HepG2 (cell line): Measurements from ENCODE around the gene ITSN2. TPM values are rescaled to one million over a fixed set of nuclear protein-coding genes. Genes with fewer than 3 reads are reported as not detected.

Source experiments
- BCL6 ChIP-seq: IDR thresholded peaks from 2 replicates; pipeline ENCODE4 v1.6.1; 2016; ENCODE audit warnings: missing genetic modification reagents, missing compliant biosample characterization
- RFX3 ChIP-seq: IDR thresholded peaks from 2 replicates; pipeline ENCODE4 v1.6.1; 2016; ENCODE audit warnings: missing biosample characterization, missing genetic modification reagents
- SOX5 ChIP-seq: IDR thresholded peaks from 2 replicates; pipeline ENCODE4 v1.6.1; 2016; ENCODE audit warnings: borderline replicate concordance
- TCF7 ChIP-seq: sonication (generic); IDR thresholded peaks from 2 replicates; pipeline ENCODE4 v1.6.1; 2016; ENCODE audit warnings: antibody characterized with exemption, low read depth
- ZNF20 ChIP-seq: sonication (generic); formaldehyde crosslinking; IDR thresholded peaks from 2 replicates; pipeline ENCODE4 v1.4.0; 2020; ENCODE audit warnings: mild to moderate bottlenecking, moderate library complexity, missing genetic modification reagents
- ZNF234 ChIP-seq: sonication (generic); formaldehyde crosslinking; conservative IDR thresholded peaks from 2 replicates; pipeline ENCODE4 v1.5.1; 2020; ENCODE audit warnings: mild to moderate bottlenecking, missing genetic modification reagents
- ZNF34 ChIP-seq: sonication (generic); formaldehyde crosslinking; IDR thresholded peaks from 2 replicates; pipeline ENCODE4 v1.4.0; 2020; ENCODE audit warnings: mild to moderate bottlenecking, missing genetic modification reagents, borderline replicate concordance
- ZNF781 ChIP-seq: sonication (generic); formaldehyde crosslinking; IDR thresholded peaks from 2 replicates; pipeline ENCODE4 v1.5.1; 2020; ENCODE audit warnings: borderline replicate concordance, mild to moderate bottlenecking, missing genetic modification reagents; ENCODE audit errors: not compliant biosample characterization
- polyA plus RNA-seq, 8 experiments: library from polyadenylated mRNA; depleted of rRNA in 3 of 8; stranded (reverse) in 7 of 8; unstranded in 1 of 8; fragments of >200 nt; fragmentation: Illumina TruSeq in 4 of 8; extraction: Trizol in 4 of 8; gene quantifications; 2 replicates each; pipeline versions ENCODE4 v1.2.1 to v1.2.3, GENCODE V29; 2011 to 2016; ENCODE audit warnings: low read depth in 4 of 8, missing spikeins in 1 of 8, mixed read lengths in 1 of 8; ENCODE audit not compliant: insufficient read depth in 1 of 8
- total RNA-seq, 5 experiments: library from RNA; depleted of rRNA; stranded (reverse); fragments of >200 nt; fragmentation: Illumina TruSeq; extraction: Trizol; gene quantifications; 2 replicates each; pipeline ENCODE4 v1.2.3, GENCODE V29; 2016; ENCODE audit warnings: low read depth in 1 of 5
- TF ChIP-seq, protein P1 (sequence below): sonication (generic); formaldehyde crosslinking; IDR thresholded peaks from 2 replicates; pipeline ENCODE4 v1.8.0; 2022; ENCODE audit warnings: missing genetic modification reagents, mild to moderate bottlenecking, moderate library complexity, borderline replicate concordance
- TF ChIP-seq, protein P2 (sequence below): sonication (generic); formaldehyde crosslinking; IDR thresholded peaks from 2 replicates; pipeline ENCODE4 v1.4.0; 2020; ENCODE audit warnings: missing genetic modification reagents, borderline replicate concordance
- TF ChIP-seq, protein P3 (sequence below): sonication (generic); formaldehyde crosslinking; IDR thresholded peaks from 2 replicates; pipeline ENCODE4 v1.4.0; 2020; ENCODE audit warnings: mild to moderate bottlenecking, missing genetic modification reagents
- TF ChIP-seq, protein P4 (sequence below): sonication (generic); formaldehyde crosslinking; IDR thresholded peaks from 2 replicates; pipeline ENCODE4 v1.4.0; 2020; ENCODE audit warnings: missing genetic modification reagents, borderline replicate concordance
- TF ChIP-seq, protein P5 (sequence below): sonication (generic); formaldehyde crosslinking; IDR thresholded peaks from 2 replicates; pipeline ENCODE4 v1.4.0; 2020; ENCODE audit warnings: mild to moderate bottlenecking, missing genetic modification reagents

ITSN2 gene
- total and polyA plus RNA-seq, 2 of the 13 experiments (the other 11 are each of a cell fraction or from before 2014, with no cell fraction given): 26.0 to 26.6 TPM

DNA sequence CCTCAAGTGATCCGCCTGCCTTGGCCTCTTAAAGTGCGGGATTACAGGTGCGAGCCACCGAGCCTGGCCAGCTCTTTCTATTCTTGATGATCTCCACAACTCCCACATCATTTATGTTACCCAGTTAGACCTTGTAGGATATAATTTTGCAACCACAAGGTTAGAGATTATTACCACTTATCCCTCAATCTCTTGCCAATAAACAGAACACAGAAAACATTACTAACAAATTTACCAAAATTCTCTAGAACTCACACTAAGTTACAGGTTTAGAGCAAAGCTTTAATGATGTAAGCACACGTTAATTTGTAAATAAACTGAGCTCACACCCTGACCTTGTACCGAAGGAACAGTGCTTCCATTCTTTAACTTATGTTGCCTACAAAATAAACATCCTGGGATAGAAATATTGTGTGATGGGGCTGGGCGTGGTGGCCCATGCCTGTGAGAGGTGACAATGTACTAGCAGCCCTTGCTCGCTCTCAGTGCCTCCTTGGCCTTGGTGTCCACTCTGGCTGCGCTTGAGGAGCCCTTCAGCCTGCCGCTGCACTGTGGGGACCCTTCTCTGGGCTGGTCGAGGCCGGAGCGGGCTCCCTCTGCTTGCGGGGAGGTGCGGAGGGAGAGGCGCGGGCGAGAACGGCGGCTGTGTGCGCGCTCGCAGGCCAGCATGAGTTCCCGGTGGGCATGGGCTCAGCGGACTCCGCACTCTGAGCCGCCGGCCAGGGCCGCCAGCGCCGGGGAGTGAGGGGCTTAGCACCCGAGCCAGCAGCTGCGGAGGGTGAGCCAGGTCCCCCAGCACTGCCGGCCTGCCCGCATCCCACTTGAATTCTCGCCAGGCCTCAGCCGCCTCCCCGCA lies 42.1 kb upstream of the ITSN2 start (continued):
- no peak for TF ChIP-seq ZNF20 (CRISPR knock-in tag)
- TF ChIP-seq ZNF781 (CRISPR knock-in tag): no peak
- TF ChIP-seq, protein P1, sequence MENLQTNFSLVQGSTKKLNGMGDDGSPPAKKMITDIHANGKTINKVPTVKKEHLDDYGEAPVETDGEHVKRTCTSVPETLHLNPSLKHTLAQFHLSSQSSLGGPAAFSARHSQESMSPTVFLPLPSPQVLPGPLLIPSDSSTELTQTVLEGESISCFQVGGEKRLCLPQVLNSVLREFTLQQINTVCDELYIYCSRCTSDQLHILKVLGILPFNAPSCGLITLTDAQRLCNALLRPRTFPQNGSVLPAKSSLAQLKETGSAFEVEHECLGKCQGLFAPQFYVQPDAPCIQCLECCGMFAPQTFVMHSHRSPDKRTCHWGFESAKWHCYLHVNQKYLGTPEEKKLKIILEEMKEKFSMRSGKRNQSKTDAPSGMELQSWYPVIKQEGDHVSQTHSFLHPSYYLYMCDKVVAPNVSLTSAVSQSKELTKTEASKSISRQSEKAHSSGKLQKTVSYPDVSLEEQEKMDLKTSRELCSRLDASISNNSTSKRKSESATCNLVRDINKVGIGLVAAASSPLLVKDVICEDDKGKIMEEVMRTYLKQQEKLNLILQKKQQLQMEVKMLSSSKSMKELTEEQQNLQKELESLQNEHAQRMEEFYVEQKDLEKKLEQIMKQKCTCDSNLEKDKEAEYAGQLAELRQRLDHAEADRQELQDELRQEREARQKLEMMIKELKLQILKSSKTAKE: no peak
- TF ChIP-seq BCL6 (CRISPR knock-in tag): no peak
- TF ChIP-seq, protein P2, sequence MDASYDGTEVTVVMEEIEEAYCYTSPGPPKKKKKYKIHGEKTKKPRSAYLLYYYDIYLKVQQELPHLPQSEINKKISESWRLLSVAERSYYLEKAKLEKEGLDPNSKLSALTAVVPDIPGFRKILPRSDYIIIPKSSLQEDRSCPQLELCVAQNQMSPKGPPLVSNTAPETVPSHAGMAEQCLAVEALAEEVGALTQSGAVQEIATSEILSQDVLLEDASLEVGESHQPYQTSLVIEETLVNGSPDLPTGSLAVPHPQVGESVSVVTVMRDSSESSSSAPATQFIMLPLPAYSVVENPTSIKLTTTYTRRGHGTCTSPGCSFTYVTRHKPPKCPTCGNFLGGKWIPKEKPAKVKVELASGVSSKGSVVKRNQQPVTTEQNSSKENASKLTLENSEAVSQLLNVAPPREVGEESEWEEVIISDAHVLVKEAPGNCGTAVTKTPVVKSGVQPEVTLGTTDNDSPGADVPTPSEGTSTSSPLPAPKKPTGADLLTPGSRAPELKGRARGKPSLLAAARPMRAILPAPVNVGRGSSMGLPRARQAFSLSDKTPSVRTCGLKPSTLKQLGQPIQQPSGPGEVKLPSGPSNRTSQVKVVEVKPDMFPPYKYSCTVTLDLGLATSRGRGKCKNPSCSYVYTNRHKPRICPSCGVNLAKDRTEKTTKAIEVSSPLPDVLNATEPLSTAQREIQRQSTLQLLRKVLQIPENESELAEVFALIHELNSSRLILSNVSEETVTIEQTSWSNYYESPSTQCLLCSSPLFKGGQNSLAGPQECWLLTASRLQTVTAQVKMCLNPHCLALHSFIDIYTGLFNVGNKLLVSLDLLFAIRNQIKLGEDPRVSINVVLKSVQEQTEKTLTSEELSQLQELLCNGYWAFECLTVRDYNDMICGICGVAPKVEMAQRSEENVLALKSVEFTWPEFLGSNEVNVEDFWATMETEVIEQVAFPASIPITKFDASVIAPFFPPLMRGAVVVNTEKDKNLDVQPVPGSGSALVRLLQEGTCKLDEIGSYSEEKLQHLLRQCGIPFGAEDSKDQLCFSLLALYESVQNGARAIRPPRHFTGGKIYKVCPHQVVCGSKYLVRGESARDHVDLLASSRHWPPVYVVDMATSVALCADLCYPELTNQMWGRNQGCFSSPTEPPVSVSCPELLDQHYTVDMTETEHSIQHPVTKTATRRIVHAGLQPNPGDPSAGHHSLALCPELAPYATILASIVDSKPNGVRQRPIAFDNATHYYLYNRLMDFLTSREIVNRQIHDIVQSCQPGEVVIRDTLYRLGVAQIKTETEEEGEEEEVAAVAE (CRISPR knock-in tag): no peak
- TF ChIP-seq ZNF234 (CRISPR knock-in tag): no peak
- no peak for TF ChIP-seq RFX3 (CRISPR knock-in tag)
- TF ChIP-seq ZNF34 (CRISPR knock-in tag): no peak
- TF ChIP-seq TCF7: no peak
- TF ChIP-seq, protein P3, sequence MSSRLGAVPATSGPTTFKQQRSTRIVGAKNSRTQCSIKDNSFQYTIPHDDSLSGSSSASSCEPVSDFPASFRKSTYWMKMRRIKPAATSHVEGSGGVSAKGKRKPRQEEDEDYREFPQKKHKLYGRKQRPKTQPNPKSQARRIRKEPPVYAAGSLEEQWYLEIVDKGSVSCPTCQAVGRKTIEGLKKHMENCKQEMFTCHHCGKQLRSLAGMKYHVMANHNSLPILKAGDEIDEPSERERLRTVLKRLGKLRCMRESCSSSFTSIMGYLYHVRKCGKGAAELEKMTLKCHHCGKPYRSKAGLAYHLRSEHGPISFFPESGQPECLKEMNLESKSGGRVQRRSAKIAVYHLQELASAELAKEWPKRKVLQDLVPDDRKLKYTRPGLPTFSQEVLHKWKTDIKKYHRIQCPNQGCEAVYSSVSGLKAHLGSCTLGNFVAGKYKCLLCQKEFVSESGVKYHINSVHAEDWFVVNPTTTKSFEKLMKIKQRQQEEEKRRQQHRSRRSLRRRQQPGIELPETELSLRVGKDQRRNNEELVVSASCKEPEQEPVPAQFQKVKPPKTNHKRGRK (CRISPR knock-in tag): no peak
- TF ChIP-seq, protein P4, sequence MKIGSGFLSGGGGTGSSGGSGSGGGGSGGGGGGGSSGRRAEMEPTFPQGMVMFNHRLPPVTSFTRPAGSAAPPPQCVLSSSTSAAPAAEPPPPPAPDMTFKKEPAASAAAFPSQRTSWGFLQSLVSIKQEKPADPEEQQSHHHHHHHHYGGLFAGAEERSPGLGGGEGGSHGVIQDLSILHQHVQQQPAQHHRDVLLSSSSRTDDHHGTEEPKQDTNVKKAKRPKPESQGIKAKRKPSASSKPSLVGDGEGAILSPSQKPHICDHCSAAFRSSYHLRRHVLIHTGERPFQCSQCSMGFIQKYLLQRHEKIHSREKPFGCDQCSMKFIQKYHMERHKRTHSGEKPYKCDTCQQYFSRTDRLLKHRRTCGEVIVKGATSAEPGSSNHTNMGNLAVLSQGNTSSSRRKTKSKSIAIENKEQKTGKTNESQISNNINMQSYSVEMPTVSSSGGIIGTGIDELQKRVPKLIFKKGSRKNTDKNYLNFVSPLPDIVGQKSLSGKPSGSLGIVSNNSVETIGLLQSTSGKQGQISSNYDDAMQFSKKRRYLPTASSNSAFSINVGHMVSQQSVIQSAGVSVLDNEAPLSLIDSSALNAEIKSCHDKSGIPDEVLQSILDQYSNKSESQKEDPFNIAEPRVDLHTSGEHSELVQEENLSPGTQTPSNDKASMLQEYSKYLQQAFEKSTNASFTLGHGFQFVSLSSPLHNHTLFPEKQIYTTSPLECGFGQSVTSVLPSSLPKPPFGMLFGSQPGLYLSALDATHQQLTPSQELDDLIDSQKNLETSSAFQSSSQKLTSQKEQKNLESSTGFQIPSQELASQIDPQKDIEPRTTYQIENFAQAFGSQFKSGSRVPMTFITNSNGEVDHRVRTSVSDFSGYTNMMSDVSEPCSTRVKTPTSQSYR (CRISPR knock-in tag): no peak
- peak; percentile 43; the same call in 1 of the 2 replicates for TF ChIP-seq SOX5 (CRISPR knock-in tag)
- TF ChIP-seq, protein P5, sequence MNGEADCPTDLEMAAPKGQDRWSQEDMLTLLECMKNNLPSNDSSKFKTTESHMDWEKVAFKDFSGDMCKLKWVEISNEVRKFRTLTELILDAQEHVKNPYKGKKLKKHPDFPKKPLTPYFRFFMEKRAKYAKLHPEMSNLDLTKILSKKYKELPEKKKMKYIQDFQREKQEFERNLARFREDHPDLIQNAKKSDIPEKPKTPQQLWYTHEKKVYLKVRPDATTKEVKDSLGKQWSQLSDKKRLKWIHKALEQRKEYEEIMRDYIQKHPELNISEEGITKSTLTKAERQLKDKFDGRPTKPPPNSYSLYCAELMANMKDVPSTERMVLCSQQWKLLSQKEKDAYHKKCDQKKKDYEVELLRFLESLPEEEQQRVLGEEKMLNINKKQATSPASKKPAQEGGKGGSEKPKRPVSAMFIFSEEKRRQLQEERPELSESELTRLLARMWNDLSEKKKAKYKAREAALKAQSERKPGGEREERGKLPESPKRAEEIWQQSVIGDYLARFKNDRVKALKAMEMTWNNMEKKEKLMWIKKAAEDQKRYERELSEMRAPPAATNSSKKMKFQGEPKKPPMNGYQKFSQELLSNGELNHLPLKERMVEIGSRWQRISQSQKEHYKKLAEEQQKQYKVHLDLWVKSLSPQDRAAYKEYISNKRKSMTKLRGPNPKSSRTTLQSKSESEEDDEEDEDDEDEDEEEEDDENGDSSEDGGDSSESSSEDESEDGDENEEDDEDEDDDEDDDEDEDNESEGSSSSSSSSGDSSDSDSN (CRISPR knock-in tag): peak; percentile 52; the same call in 1 of the 2 replicates
